Activated CD8-positive, alpha-beta T cell treated with anti-CD3 and anti-CD28 coated beads, Interleukin-2, amount 10 ng/mL, durations not matched to agents 7 days and 5 days (primary cell): ENCODE results near the gene CGB2. TPM values are rescaled to one million over a fixed set of nuclear protein-coding genes. Genes with fewer than 3 reads are reported as not detected.
"Not testable (repeated sequence)": the region's sequence is repeated elsewhere in the genome, so short reads cannot be mapped to it uniquely, and the experiment has no call there.

ENCODE experiments used
- ATAC-seq: fragments of 150-1000 bp; cut with Tn5 transposase; one replicate; pipeline ENCODE4 v1.10.0; 2021; ENCODE audit warnings: moderate library complexity
- CTCF ChIA-PET: fragments of 350-600 bp; sonication (Branson Sonifier 250); formaldehyde crosslinking; loops from one replicate; lab custom pipeline; 2021; ENCODE audit warnings: antibody characterized with exemption; lab: Charles Lee
- POLR2A ChIA-PET: fragments of 350-600 bp; sonication (Branson Sonifier 250); formaldehyde crosslinking; loops from one replicate; lab custom pipeline; 2021; ENCODE audit warnings: antibody characterized with exemption; lab: Charles Lee
- DNase-seq: peaks from one replicate; pipeline ENCODE4 v3.0.0-alpha.2; 2020
- H3K27ac Mint-ChIP-seq: one replicate; pipeline ENCODE4 v1.8.0; 2021; ENCODE audit warnings: mild to moderate bottlenecking, mixed read lengths
- H3K27me3 Mint-ChIP-seq: one replicate; pipeline ENCODE4 v1.8.0; 2021; ENCODE audit warnings: low read depth, mixed read lengths
- H3K36me3 Mint-ChIP-seq: one replicate; pipeline ENCODE4 v1.8.0; 2021; ENCODE audit warnings: low read depth, mixed read lengths
- H3K4me1 Mint-ChIP-seq: one replicate; pipeline ENCODE4 v1.8.0; 2021; ENCODE audit warnings: low read depth, mixed read lengths
- H3K4me3 Mint-ChIP-seq: one replicate; pipeline ENCODE4 v1.8.0; 2021; ENCODE audit warnings: mild to moderate bottlenecking, mixed read lengths
- H3K9me3 Mint-ChIP-seq: one replicate; pipeline ENCODE4 v1.8.0; 2022; ENCODE audit warnings: mixed read lengths; ENCODE audit not compliant: insufficient read depth
- total RNA-seq, 2 experiments: library from RNA; stranded (reverse); gene quantifications; one replicate each; pipeline ENCODE4 v1.2.3, GENCODE V29; 2021

The CGB2 gene
- not detected for total RNA-seq

GRCh38 chr19:49031642-49032301, at the start of gene CGB2:
TSS of gene CGB2 (plus strand) at chr19:49031890. CDS start at chr19:49032096, 206 bp downstream.
- H3K4me3 Mint-ChIP-seq: peak within 1 kb of the TSS; percentile 28
- H3K27ac Mint-ChIP-seq, POLR2A ChIA-PET, H3K4me1 Mint-ChIP-seq, H3K27me3 Mint-ChIP-seq, CTCF ChIA-PET, H3K36me3 Mint-ChIP-seq, H3K9me3 Mint-ChIP-seq: not testable (repeated sequence)
- ATAC-seq (peak; percentile 71), DNase-seq (peak; percentile 67)

DNA sequence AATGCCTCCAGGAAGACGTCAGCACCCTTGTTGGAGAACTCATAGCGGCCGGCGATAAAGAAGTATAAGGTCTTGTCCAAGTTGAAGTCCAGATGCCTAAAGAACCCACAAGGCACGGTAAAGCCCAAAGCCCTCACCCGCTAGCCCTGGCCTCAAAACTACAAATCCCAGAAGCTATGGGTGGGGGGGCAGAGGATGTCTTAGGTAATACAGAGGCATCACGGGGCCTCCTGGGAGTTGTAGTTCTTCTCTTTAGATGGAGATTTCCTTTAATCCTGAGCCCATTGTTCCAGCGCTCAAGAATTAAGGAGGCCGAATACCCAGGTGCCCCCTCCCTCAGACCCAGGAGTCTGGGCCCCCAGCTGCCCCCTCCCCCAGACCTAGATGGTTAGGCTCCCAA, 49.4 kb upstream of the CGB2 start:
- Mint-ChIP-seq H3K27ac (no peak overlapping the region), H3K4me3 (no peak overlapping the region), H3K36me3 (peaks cover 41% of the 10 kb centered on the region), H3K27me3 (no peaks in the 10 kb centered on the region), H3K4me1 (peaks cover 8% of the 10 kb centered on the region), H3K9me3 (no peaks in the 10 kb centered on the region)
- CTCF ChIA-PET: interaction anchor here (1.6 to 3.5 kb wide), 2 partner anchors 11 to 15 kb away, joined by 5 to 51 read pairs; partner anchors contain the start of genes GYS1 and RUVBL2
- ATAC-seq (no peak), DNase-seq (no peak)
- POLR2A ChIA-PET: interaction anchor here (1.5 kb wide), 1 partner anchor 11 kb away, joined by 8 read pairs; the partner anchor contains the start of genes GYS1 and RUVBL2

DNA sequence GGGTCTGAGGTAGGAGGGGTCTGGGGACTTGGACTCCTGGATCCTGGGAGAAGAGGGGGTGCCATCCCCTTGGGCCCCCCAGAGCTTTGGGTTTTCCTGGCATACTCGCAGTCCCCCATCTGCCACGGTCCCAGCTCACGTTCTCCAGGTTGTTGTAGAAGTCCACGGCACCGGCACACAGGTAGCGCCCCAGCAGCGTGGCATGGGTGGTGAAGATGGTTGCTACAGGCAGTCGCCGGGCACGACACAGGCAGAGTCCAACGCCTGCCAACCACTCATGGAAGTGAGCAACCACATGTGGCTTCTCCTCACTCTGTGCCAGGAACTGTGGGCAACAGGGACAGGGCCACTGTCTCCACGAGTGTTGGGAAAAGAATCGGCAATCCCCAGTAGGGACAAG, 46.0 kb upstream of the CGB2 start:
- Mint-ChIP-seq H3K9me3 (no peaks in the 10 kb centered on the region), H3K4me1 (peaks cover 10% of the 10 kb centered on the region), H3K36me3 (peaks cover 42% of the 10 kb centered on the region), H3K4me3 (no peak overlapping the region), H3K27ac (no peak overlapping the region), H3K27me3 (no peaks in the 10 kb centered on the region)
- POLR2A ChIA-PET: no interaction called here
- DNase-seq (no peak), ATAC-seq (no peak)
- CTCF ChIA-PET: no interaction called here

DNA sequence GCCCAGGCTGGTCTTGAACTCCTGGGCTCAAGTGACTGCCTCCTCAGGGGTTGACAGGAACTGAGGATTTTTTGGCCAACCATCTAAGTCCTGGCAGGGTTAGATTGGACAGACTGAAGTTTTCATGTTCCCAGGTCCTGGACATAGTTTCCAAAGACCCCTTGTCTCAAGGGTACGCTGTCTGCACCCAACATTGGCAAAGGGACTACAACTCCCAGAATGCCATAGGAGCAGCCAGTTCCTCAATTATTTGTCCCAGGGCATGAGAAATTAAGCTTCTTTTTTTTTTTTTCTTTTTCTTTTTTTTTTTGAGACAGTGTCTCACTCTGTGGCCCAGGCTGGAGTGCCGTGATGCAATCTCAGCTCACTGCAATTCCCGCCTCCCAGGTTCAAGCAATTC, 45.5 kb upstream of the CGB2 start:
- peaks cover 15% of the 10 kb centered on the region for H3K4me1 Mint-ChIP-seq
- ChIA-PET CTCF (interaction anchor here (0.9 to 1.9 kb wide), 3 partner anchors 13 to 111 kb away, joined by 3 to 13 read pairs (median 11); no protein-coding TSS in a partner anchor), POLR2A (interaction anchor here (0.5 kb wide), 1 partner anchor 22 kb away, joined by 4 read pairs; no protein-coding TSS in a partner anchor)
- DNase-seq: no peak
- peaks cover 46% of the 10 kb centered on the region for H3K36me3 Mint-ChIP-seq
- no peak overlapping the region for H3K4me3 Mint-ChIP-seq
- no peak overlapping the region for H3K27ac Mint-ChIP-seq
- ATAC-seq: no peak
- H3K9me3 Mint-ChIP-seq: no peaks in the 10 kb centered on the region
- no peaks in the 10 kb centered on the region for H3K27me3 Mint-ChIP-seq

DNA sequence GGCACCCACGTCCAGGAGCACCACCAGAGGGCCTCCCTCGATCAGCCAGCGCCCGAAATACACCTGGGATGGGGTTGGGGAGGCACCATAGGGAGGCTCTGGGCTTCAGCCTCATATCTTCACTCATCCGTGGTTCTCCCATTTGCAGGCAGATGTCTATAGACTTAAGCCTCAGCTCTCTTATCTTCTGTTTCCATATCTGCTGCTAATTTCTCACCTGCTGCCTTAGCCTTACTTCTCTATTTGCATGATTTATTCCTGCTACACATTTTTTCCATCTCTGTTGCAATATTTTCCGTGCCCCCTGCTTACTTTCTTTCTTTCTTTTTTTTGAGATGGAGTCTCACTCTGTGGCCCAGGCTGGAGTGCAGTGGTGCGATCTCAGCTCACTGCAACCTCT, 44.4 kb upstream of the CGB2 start:
- CTCF ChIA-PET: interaction anchor here (1.8 to 1.9 kb wide), 2 partner anchors 12 to 17 kb away, joined by 11 to 13 read pairs; no protein-coding TSS in a partner anchor
- Mint-ChIP-seq H3K4me1 (peaks cover 25% of the 10 kb centered on the region), H3K4me3 (no peak overlapping the region), H3K9me3 (no peaks in the 10 kb centered on the region), H3K27me3 (no peaks in the 10 kb centered on the region), H3K36me3 (peaks cover 37% of the 10 kb centered on the region), H3K27ac (peak overlapping the region; percentile 6)
- POLR2A ChIA-PET: interaction anchor here (0.7 kb wide), 1 partner anchor 115 kb away, joined by 3 read pairs; the partner anchor contains the start of gene PPP1R15A
- DNase-seq (no peak), ATAC-seq (no peak)

DNA sequence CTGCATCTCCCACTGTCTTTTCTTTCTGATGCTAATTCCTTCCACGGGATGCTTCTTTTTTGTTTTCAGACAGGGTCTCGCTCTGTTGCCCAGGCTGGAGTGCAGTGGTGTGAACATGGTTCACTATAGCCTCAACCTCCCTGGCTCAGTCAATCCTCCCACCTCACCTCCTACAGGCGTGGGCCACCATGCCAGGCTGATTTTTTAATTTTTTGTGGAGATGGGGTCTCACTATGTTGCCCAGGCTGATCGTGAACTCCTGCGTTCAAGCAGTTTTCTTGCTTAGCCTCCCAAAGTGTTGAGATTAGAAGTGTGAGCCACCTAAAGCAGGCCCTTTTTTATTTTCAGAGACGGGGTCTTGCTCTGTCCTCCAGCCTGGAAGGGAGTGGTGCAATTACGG, 43.4 kb upstream of the CGB2 start:
- DNase-seq: no peak
- no peaks in the 10 kb centered on the region for H3K27me3 Mint-ChIP-seq
- H3K9me3 Mint-ChIP-seq: no peaks in the 10 kb centered on the region
- no peak overlapping the region for H3K4me3 Mint-ChIP-seq
- peak overlapping the region; percentile 26 for H3K27ac Mint-ChIP-seq
- CTCF ChIA-PET: interaction anchor here (1.9 kb wide), 1 partner anchor 11 kb away, joined by 13 read pairs; no protein-coding TSS in a partner anchor
- H3K36me3 Mint-ChIP-seq: peaks cover 32% of the 10 kb centered on the region
- no peak for ATAC-seq
- POLR2A ChIA-PET: no interaction called here
- H3K4me1 Mint-ChIP-seq: peaks cover 27% of the 10 kb centered on the region

DNA sequence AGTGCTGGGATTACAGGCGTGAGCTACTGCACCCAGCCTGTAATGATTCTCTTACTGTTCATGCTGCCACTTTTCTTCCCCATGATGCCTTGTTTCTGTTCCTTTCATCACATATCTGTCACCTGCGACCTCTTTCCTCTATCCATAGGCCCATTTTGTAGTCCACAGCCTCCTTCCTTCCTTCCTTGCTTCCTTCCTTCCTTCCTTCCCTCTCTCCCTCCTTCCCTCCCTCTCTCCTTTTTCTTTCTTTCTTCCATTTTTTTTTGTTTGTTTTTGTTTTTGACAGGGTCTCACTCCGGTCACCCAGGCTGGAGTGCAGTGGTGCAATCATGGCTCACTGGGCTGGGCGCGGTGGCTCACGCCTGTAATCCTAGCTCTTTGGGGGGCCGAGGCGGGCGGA, 42.8 kb upstream of the CGB2 start:
- Mint-ChIP-seq H3K27ac (no peak overlapping the region), H3K36me3 (peaks cover 31% of the 10 kb centered on the region), H3K4me1 (peaks cover 29% of the 10 kb centered on the region), H3K9me3 (no peaks in the 10 kb centered on the region), H3K4me3 (no peak overlapping the region), H3K27me3 (no peaks in the 10 kb centered on the region)
- CTCF ChIA-PET: interaction anchor here (1.3 to 2.9 kb wide), 2 partner anchors 11 to 18 kb away, joined by 3 to 10 read pairs; no protein-coding TSS in a partner anchor
- ATAC-seq (no peak), DNase-seq (no peak)
- POLR2A ChIA-PET: no interaction called here

GRCh38 chr19:48989701-48990291, 41.9 kb upstream of the CGB2 start:
- H3K9me3 Mint-ChIP-seq: no peaks in the 10 kb centered on the region
- ChIA-PET CTCF (interaction anchor here (1.3 to 2.9 kb wide), 2 partner anchors 10 to 19 kb away, joined by 3 to 10 read pairs; no protein-coding TSS in a partner anchor), POLR2A (interaction anchor here (1.4 kb wide), 1 partner anchor 10 kb away, joined by 4 read pairs; no protein-coding TSS in a partner anchor)
- ATAC-seq: no peak
- DNase-seq: no peak
- peak overlapping the region; percentile 68 for H3K27ac Mint-ChIP-seq
- peaks cover 37% of the 10 kb centered on the region for H3K4me1 Mint-ChIP-seq
- peaks cover 34% of the 10 kb centered on the region for H3K36me3 Mint-ChIP-seq
- H3K4me3 Mint-ChIP-seq: no peak overlapping the region
- H3K27me3 Mint-ChIP-seq: no peaks in the 10 kb centered on the region

DNA sequence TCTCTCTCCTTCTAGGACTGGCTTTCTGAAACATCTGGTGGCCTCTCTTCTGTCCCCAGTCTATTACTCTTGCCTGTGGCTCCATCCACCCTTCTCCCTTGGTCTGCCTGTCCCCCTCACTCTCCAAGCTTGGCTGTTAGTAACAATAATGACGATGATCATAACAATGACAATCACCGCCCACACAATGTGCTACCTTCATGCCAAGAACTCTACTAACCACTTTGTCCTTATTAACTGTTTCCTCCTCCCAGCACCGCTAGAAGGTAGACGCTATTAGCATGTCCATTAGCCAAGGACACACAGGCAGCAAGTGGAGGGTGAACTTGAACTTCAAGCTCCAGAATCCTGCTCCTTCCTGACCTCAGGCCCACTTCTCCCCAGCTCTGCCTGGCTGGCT, 41.3 kb upstream of the CGB2 start:
- no peak overlapping the region for H3K4me3 Mint-ChIP-seq
- peaks cover 34% of the 10 kb centered on the region for H3K36me3 Mint-ChIP-seq
- ATAC-seq: no peak
- H3K9me3 Mint-ChIP-seq: no peaks in the 10 kb centered on the region
- POLR2A ChIA-PET: interaction anchor here (1.4 kb wide), 1 partner anchor 10 kb away, joined by 4 read pairs; no protein-coding TSS in a partner anchor
- CTCF ChIA-PET: interaction anchor here (2.9 kb wide), 1 partner anchor 10 kb away, joined by 10 read pairs; no protein-coding TSS in a partner anchor
- H3K4me1 Mint-ChIP-seq: peaks cover 43% of the 10 kb centered on the region
- no peaks in the 10 kb centered on the region for H3K27me3 Mint-ChIP-seq
- no peak for DNase-seq
- H3K27ac Mint-ChIP-seq: peak overlapping the region; percentile 68

- no peaks in the 10 kb centered on the region for H3K27me3 Mint-ChIP-seq
- CTCF ChIA-PET: interaction anchor here (1.1 to 3.5 kb wide), 3 partner anchors 9 to 48 kb away, joined by 3 to 96 read pairs (median 10); no protein-coding TSS in a partner anchor
- ATAC-seq: no peak
- H3K4me3 Mint-ChIP-seq: no peak overlapping the region
- peaks cover 48% of the 10 kb centered on the region for H3K4me1 Mint-ChIP-seq
- no peaks in the 10 kb centered on the region for H3K9me3 Mint-ChIP-seq
- peak overlapping the region; percentile 20 for H3K27ac Mint-ChIP-seq
- POLR2A ChIA-PET: interaction anchor here (1.4 to 3.4 kb wide), 2 partner anchors 11 kb away, joined by 4 to 16 read pairs; no protein-coding TSS in a partner anchor
- no peak for DNase-seq
- peaks cover 30% of the 10 kb centered on the region for H3K36me3 Mint-ChIP-seq
Measured at GRCh38 chr19:48991011-48991609, 40.6 kb upstream of the CGB2 start.

GRCh38 chr19:48991873-48992580, 39.7 kb upstream of the CGB2 start:
- ChIA-PET CTCF (interaction anchor here (0.8 to 3.5 kb wide), 9 partner anchors 9 to 204 kb away, joined by 3 to 96 read pairs (median 17); partner anchors contain the start of genes FTL, LIN7B and PPP1R15A), POLR2A (interaction anchor here (1.0 to 3.4 kb wide), 4 partner anchors 9 to 117 kb away, joined by 4 to 16 read pairs (median 12); no protein-coding TSS in a partner anchor)
- Mint-ChIP-seq H3K4me1 (peaks cover 48% of the 10 kb centered on the region), H3K9me3 (no peaks in the 10 kb centered on the region), H3K4me3 (peak overlapping the region; percentile 92), H3K27me3 (no peaks in the 10 kb centered on the region), H3K36me3 (peaks cover 32% of the 10 kb centered on the region), H3K27ac (peak overlapping the region; percentile 96)
- DNase-seq: no peak
- no peak for ATAC-seq
